ENCODE data around the gene CCM2.

- TF ChIP-seq CTCF (IDR thresholded peaks at IDR 0.05) (no peak), EP300 (IDR thresholded peaks at IDR 0.05) (no peak), POLR2A (IDR thresholded peaks at IDR 0.05) (no peak)
These were observed 43.7 kb upstream of the CCM2 start for GRCh38 chr7:44956157-44956766.

Measured in tibial nerve (tissue), 4 donors.